IPS-20b (cell line): ENCODE data around the gene MEIS1.
"Not testable (repeated sequence)": the region's sequence is repeated elsewhere in the genome, so short reads cannot be mapped to it uniquely, and the experiment has no call there.

Source experiments
- H3K27ac ChIP-seq: one replicate; pipeline ENCODE4 v1.5.1; 2013; ENCODE audit warnings: low read length
- H3K27me3 ChIP-seq: 2 replicates; pipeline ENCODE4 v1.6.1; 2013; ENCODE audit warnings: mild to moderate bottlenecking, low read length, inconsistent platforms; ENCODE audit not compliant: insufficient read depth
- H3K36me3 ChIP-seq: 2 replicates; pipeline ENCODE4 v1.6.1; 2013; ENCODE audit warnings: low read depth, mild to moderate bottlenecking, inconsistent platforms, low read length, moderate library complexity; ENCODE audit not compliant: insufficient read depth
- H3K4me1 ChIP-seq: 2 replicates; pipeline ENCODE4 v1.6.1; 2013; ENCODE audit warnings: mild to moderate bottlenecking, control low read depth, inconsistent platforms, low read length, moderate library complexity; ENCODE audit not compliant: insufficient read depth
- H3K4me3 ChIP-seq: 2 replicates; pipeline ENCODE4 v1.5.1; 2013; ENCODE audit warnings: mild to moderate bottlenecking, low read length, inconsistent platforms
- H3K9ac ChIP-seq: 2 replicates; pipeline ENCODE4 v1.6.1; 2013; ENCODE audit warnings: low read depth, mild to moderate bottlenecking, inconsistent platforms, low read length, moderate library complexity
- H3K9me3 ChIP-seq: 2 replicates; pipeline ENCODE4 v1.6.1; 2013; ENCODE audit warnings: mild to moderate bottlenecking, low read depth, low read length, inconsistent platforms; ENCODE audit not compliant: insufficient read depth

MEIS1 gene

GRCh38 chr2:66434679-66435548 is at the start of gene MEIS1:
TSS of gene MEIS1 (plus strand) at chr2:66435125. CDS start at chr2:66435857, 732 bp downstream.
- Histone ChIP-seq H3K27me3 (peaks cover 100% of the 10 kb centered on the region), H3K36me3 (no peaks in the 10 kb centered on the region), H3K4me1 (peaks cover 18% of the 10 kb centered on the region), H3K9me3 (no peaks in the 10 kb centered on the region), H3K9ac (peak within 1 kb of the TSS; percentile 81; the same call in 1 of the 2 replicates), H3K27ac (no peak within 1 kb of the TSS), H3K4me3 (peak within 1 kb of the TSS; percentile 71)

GRCh38 chr2:66387016-66387753 is 47.7 kb upstream of the MEIS1 start:
- Histone ChIP-seq H3K27ac (no peak overlapping the region), H3K4me3 (no peak overlapping the region), H3K4me1 (peaks cover 10% of the 10 kb centered on the region; the same call in 1 of the 2 replicates), H3K9ac (no peak overlapping the region), H3K9me3 (no peaks in the 10 kb centered on the region), H3K27me3 (no peaks in the 10 kb centered on the region; the same call in 1 of the 2 replicates), H3K36me3 (no peaks in the 10 kb centered on the region)

GRCh38 chr2:66389651-66390131 is 45.2 kb upstream of the MEIS1 start:
- no peaks in the 10 kb centered on the region for H3K36me3 ChIP-seq
- H3K4me3 ChIP-seq = no peak overlapping the region
- no peak overlapping the region for H3K27ac ChIP-seq
- H3K27me3 ChIP-seq = no peaks in the 10 kb centered on the region; the same call in 1 of the 2 replicates
- peaks cover 10% of the 10 kb centered on the region; the same call in 1 of the 2 replicates for H3K4me1 ChIP-seq
- H3K9ac ChIP-seq = no peak overlapping the region
- H3K9me3 ChIP-seq = no peaks in the 10 kb centered on the region

GRCh38 chr2:66390152-66390551 is 44.8 kb upstream of the MEIS1 start:
- Histone ChIP-seq H3K27ac (no peak overlapping the region), H3K4me1 (peaks cover 10% of the 10 kb centered on the region; the same call in 1 of the 2 replicates), H3K27me3 (no peaks in the 10 kb centered on the region; the same call in 1 of the 2 replicates), H3K9me3 (no peaks in the 10 kb centered on the region), H3K36me3 (no peaks in the 10 kb centered on the region), H3K9ac (no peak overlapping the region), H3K4me3 (no peak overlapping the region)

- Histone ChIP-seq H3K36me3 (no peaks in the 10 kb centered on the region), H3K4me1 (peaks cover 10% of the 10 kb centered on the region; the same call in 1 of the 2 replicates), H3K9me3 (no peaks in the 10 kb centered on the region), H3K4me3 (peak overlapping the region; percentile 3), H3K27ac (no peak overlapping the region), H3K27me3 (no peaks in the 10 kb centered on the region; the same call in 1 of the 2 replicates), H3K9ac (no peak overlapping the region)
Measured at GRCh38 chr2:66390811-66391210, 44.1 kb upstream of the MEIS1 start.

GRCh38 chr2:66391240-66391639 is 43.7 kb upstream of the MEIS1 start:
- H3K36me3 ChIP-seq, H3K9me3 ChIP-seq, H3K27ac ChIP-seq, H3K9ac ChIP-seq, H3K4me1 ChIP-seq, H3K27me3 ChIP-seq: not testable (repeated sequence)
- H3K4me3 ChIP-seq = peak overlapping the region; percentile 3; the same call in 1 of the 2 replicates

GRCh38 chr2:66405473-66405872 is 29.5 kb upstream of the MEIS1 start:
- no peaks in the 10 kb centered on the region for H3K27me3 ChIP-seq
- no peaks in the 10 kb centered on the region for H3K4me1 ChIP-seq
- H3K27ac ChIP-seq = no peak overlapping the region
- no peak overlapping the region for H3K9ac ChIP-seq
- H3K9me3 ChIP-seq = peaks cover 6% of the 10 kb centered on the region; the same call in 1 of the 2 replicates
- H3K36me3 ChIP-seq = no peaks in the 10 kb centered on the region
- no peak overlapping the region for H3K4me3 ChIP-seq

- Histone ChIP-seq H3K9ac (no peak overlapping the region), H3K4me1 (no peaks in the 10 kb centered on the region; the same call in 1 of the 2 replicates)
Measured at GRCh38 chr2:66408905-66409304, 26.0 kb upstream of the MEIS1 start.

GRCh38 chr2:66412874-66413273 is 22.1 kb upstream of the MEIS1 start:
- H3K4me1 ChIP-seq = peaks cover 8% of the 10 kb centered on the region; the same call in 1 of the 2 replicates
- no peak overlapping the region for H3K9ac ChIP-seq
- H3K4me3 ChIP-seq = no peak overlapping the region
- H3K27me3 ChIP-seq = no peaks in the 10 kb centered on the region
- H3K36me3 ChIP-seq = no peaks in the 10 kb centered on the region
- H3K9me3 ChIP-seq = no peaks in the 10 kb centered on the region
- H3K27ac ChIP-seq = no peak overlapping the region

More at GRCh38 chr2:66408905-66409304, 26.0 kb upstream of the MEIS1 start:
- Histone ChIP-seq H3K36me3 (no peaks in the 10 kb centered on the region), H3K27ac (no peak overlapping the region), H3K4me3 (no peak overlapping the region), H3K27me3 (no peaks in the 10 kb centered on the region), H3K9me3 (no peaks in the 10 kb centered on the region)

- H3K27me3 ChIP-seq = no peaks in the 10 kb centered on the region
- peak overlapping the region; percentile 20; the same call in 1 of the 2 replicates for H3K4me3 ChIP-seq
- no peaks in the 10 kb centered on the region for H3K36me3 ChIP-seq
- peaks cover 8% of the 10 kb centered on the region; the same call in 1 of the 2 replicates for H3K4me1 ChIP-seq
- no peak overlapping the region for H3K27ac ChIP-seq
- no peaks in the 10 kb centered on the region for H3K9me3 ChIP-seq
- H3K9ac ChIP-seq = peak overlapping the region; percentile 45; the same call in 1 of the 2 replicates
Measured at GRCh38 chr2:66414896-66415295, 20.0 kb upstream of the MEIS1 start.

- Histone ChIP-seq H3K9me3 (no peaks in the 10 kb centered on the region), H3K27me3 (0 out of 2 replicates have a peak, but pooled peaks cover 6% of the 10 kb centered on the region), H3K4me3 (no peak overlapping the region)
Measured at GRCh38 chr2:66418381-66418780, 16.5 kb upstream of the MEIS1 start.

More at GRCh38 chr2:66418381-66418780, 16.5 kb upstream of the MEIS1 start:
- Histone ChIP-seq H3K27ac (no peak overlapping the region), H3K9ac (no peak overlapping the region), H3K36me3 (no peaks in the 10 kb centered on the region), H3K4me1 (peaks cover 8% of the 10 kb centered on the region; the same call in 1 of the 2 replicates)
